Peyer's patch (tissue), 4 donors: ENCODE results near the gene SPATA31A6.
"Not testable (repeated sequence)": the region's sequence is repeated elsewhere in the genome, so short reads cannot be mapped to it uniquely, and the experiment has no call there.

Experiments used
- CTCF ChIP-seq, 6 experiments: fragments of 450-650 bp in 4 of 6; fragments of 200-600 bp in 2 of 6; sonication (generic) in 1 of 6; IDR thresholded peaks; one replicate each; pipeline ENCODE4 v1.5.1; 2017 to 2019; ENCODE audit warnings: antibody characterized with exemption in 6 of 6, mild to moderate bottlenecking in 3 of 6, moderate library complexity in 1 of 6
- POLR2A ChIP-seq, 2 donors: fragments of 450-650 bp; IDR thresholded peaks; one replicate each; pipeline ENCODE4 v1.5.1; 2017; ENCODE audit warnings: antibody characterized with exemption in 2 of 2, mild to moderate bottlenecking in 2 of 2, moderate library complexity in 2 of 2

GRCh38 chr9:42236097-42236496 is 52.6 kb downstream of the SPATA31A6 start:
- not testable (repeated sequence) for TF ChIP-seq CTCF, POLR2A (IDR thresholded peaks at IDR 0.05)
